HG03432 (cell line): ENCODE data around the gene FAM131B.
"Not testable (repeated sequence)": the region's sequence is repeated elsewhere in the genome, so short reads cannot be mapped to it uniquely, and the experiment has no call there.

Experiments
- ATAC-seq: cut with Tn5 transposase; IDR thresholded peaks from one replicate; pipeline ENCODE4 v1.9.1; 2021; ENCODE audit warnings: mild to moderate bottlenecking, moderate library complexity; ENCODE audit not compliant: unreplicated experiment

FAM131B gene

DNA sequence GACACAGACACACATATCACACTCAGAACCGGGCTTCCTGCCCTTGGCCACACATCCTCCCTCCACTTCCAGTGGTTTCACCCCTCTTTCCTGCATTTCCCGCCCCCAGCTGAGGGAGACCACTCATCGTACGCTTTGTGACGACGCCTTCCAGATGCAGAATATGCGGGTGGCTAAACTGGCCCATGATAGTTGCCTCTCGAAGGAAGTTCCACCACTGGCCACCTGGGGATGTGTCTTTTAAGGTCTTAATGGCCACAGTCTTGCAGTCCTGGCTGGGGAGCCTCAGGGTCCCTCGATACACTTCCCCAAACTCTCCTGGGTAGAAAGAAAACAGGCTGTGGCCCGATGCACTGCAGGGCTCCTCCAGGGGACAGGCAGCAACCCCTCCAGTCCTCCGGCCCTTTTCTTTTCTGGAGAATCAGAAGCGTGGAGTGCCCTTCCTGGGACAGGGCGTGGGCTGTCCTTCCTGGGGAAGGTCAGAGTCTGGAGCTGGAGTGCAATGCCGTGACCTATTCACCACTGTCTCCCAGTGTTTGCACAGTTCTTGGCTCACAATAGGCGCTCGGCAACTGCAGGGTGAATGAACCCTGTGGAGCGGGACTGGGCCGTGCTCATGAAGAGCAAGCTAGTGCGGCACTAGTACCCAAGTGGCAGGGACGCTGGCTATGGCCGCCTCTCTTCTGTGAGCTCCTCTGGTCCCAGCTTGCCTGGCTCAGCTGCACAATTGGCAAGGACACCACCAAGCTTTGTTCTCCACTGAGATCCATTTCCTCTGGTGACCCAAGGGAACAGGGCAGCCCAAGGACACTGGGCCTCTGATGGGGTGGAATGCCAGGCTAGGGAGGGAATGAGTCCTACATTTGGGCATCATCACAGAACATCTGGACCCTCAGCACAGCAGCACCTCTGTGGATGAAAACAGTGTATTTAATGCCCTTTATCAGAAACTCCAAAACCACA, 33.0 kb upstream of the FAM131B start:
- no peak for ATAC-seq

DNA sequence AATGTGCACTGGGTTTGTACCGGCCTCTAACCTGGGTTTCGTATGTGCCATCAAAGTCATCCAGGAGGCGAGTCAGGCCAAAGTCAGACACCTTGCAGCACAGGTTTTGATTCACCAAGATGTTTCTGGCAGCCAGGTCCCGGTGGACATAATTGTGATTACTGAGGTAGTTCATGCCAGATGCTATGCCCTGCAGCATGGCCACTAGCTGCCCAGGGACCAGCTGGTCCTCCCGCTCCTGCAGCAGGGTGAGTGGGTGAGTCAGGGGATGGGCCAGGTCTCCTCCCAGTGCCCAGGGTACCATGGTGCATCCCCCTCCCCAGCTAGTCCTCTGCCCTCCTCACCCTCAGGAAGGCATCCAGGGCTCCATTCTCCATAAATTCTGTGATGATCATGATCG, 32.3 kb upstream of the FAM131B start:
- ATAC-seq = no peak

DNA sequence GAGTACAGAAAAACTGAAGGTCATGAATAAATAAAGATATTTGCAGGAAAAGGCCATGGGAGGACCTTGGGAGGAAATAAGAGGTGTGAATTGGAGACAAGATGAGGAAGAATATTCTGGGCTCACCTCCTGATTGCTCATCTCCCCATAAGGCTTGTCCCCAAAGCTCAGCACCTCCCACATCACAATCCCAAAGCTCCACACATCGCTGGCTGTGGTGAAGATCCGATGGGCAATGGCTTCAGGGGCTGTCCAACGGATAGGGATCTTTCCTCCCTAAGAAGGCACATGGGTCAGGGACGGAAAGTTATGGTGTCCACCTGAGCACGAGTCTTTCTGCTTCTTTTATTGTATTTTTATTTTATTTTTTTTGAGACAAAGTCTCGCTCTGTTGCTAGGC, 31.6 kb upstream of the FAM131B start:
- ATAC-seq = no peak

DNA sequence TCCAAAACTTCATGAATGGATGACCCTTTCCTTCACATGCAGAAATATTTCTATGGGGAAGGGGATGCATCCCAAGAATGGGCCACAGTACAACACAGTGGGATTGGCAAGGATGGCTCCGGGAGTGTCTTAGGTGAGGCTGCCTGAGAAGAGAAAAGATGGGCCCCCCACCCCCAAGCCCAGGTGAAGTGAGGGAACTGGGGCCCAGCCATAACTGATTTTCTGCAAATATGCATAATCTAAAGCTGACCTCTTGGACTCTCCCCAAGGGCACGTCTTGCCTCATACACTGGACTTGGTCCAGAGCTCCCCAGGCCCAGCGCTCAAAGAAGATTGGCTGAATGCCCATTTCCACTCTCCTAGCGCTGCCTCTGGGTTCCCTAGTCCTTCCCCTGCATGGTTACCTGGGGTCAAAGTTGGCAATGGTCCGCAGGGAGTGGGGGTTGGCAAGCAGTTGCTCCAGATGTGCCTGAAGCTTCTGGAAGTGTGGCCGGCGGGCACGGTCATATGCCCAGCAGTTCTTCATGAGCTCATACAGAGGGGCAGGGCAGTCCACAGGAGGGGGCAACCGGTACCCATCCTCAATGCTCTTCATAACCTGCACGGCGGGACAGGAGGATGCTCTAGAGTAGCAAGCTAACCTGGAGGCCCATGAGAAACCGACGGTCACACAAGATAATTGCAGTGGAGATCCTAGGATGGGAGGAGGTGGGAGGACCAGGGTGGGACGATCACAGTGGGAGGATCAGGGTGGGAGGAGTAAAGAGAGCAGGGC, 30.9 kb upstream of the FAM131B start:
- no peak for ATAC-seq

DNA sequence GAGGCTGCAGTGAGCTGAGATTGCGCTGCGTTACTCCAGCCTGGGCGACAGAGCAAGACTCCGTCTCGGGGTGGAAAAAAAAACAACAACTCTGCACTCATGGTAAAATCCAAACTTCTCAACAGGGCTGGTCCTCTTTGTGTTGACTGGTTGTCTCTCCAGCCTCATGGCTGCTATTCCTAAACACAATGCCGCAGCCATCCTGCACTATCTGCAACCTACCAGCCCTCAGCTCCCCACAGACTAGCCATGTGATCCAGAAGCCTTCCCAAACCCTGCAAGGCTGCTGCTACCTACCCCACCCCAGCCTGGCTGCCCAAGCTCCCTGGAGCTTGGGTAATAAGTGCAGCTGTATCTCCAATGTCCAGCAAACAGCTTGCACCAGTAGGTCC, 30.4 kb upstream of the FAM131B start:
- ATAC-seq = no peak

DNA sequence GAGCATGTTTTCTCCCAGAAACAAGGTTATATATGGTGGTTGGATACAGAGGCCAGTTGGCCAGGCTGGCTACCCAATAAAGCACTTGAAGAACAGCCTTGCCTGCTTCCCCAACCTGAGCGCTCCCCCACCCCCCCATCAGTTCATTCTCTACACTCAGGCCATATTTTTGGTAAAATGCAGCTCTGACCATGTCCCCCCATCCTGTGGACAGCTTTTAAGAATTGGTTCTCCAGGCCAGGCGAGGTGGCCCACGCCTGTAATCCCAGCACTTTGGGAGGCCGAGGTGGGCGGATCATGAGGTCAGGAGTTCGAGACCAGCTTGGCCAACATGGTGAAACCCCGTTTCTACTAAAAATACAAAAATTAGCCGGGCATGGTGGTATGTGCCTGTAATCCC, 29.9 kb upstream of the FAM131B start:
- ATAC-seq = not testable (repeated sequence)

DNA sequence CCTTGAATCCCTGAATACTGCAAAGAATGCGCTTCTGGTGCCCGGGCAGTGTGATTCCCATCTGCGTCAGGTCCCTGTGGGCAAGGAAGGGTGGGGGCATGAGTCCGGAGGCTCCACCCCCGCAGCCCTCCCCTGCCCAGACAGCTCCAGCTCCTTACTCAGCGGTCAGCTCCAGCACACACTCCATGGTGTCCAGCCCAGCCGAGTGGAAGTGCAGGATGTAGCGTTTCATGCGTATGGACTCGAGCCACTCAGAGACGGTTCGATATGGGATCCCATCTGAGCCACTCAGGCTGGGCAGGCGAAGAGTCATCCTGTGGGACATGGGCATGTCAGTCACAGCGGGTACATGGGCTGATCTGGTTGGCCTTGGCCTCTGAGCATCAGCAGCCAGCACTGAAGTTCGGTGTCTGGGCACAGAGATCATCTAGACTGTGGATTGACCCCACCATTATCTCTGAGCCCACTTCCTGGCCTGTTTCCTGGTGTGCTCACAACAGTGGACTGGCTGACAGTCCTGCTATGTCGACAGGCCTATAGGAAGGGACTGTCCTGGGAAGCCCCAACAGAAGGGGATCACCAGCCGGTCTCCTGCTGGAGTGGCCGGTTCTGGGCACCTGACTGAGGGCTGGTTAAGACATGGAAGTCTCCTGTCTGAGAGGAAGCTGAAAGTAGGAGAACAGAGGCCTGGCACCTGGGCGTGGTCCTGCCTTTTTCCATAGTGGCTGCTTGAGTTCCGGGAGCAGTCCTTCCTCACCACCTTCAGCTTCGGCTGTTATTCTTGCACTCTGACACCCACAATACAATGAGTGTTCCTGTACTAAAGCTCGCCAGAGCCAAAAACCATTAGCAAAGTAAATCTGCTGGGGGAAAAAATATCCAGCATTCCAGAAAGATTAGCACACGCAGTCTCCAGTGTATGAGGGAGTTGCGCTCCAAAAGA, 29.2 kb upstream of the FAM131B start:
- ATAC-seq = no peak

DNA sequence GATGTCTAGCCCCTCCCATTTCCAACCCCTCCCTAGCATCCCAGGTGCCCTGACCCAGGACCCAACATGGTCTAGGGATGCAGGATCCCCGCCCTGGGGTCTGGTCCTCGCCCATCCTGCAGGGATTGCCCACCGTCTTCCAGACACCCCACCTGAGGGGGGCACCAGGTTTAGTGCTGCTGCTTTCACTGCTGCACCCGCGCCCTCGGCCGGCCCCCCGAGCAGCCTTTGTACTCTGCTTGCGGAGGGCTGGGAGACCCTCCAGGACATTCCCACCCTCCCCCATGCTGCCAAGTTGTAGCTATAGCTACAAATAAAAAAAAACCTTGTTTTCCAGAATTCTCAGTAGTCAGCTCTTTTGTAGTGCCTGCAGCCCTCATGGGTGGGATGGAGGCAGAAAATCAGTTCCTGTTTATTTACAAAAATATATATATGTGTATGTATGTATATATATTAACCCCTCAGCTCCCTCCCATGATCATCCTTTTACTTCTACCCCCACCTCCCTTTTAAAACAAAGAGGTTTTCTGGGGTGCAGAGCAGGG, 28.3 kb upstream of the FAM131B start:
- no peak for ATAC-seq

DNA sequence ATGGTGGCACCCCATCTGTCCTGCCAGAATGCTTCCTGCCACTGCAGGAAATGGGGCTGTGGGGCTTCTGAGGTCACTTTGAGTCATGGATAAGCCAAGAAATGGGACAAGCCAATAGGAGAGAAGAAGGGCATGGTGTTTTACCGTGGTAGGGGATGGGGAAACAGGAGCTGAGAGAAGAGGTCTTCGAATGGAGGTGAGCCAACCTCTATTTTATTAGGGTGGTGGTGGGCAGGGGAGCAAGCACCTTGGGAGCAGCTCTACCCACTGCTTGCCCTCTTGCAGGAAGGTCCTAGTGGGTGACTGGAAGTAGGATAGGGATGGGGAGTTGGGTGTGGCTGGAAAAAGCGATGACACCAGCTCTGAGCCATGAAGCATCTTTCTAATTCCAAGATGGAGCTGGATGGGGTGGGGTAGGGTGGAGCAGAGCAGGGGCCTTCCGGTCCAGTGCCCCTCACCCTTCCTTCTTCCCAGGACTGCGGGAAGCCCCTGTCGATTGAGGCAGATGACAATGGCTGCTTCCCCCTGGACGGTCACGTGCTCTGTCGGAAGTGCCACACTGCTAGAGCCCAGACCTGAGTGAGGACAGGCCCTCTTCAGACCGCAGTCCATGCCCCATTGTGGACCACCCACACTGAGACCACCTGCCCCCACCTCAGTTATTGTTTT, 27.7 kb upstream of the FAM131B start:
- no peak for ATAC-seq

DNA sequence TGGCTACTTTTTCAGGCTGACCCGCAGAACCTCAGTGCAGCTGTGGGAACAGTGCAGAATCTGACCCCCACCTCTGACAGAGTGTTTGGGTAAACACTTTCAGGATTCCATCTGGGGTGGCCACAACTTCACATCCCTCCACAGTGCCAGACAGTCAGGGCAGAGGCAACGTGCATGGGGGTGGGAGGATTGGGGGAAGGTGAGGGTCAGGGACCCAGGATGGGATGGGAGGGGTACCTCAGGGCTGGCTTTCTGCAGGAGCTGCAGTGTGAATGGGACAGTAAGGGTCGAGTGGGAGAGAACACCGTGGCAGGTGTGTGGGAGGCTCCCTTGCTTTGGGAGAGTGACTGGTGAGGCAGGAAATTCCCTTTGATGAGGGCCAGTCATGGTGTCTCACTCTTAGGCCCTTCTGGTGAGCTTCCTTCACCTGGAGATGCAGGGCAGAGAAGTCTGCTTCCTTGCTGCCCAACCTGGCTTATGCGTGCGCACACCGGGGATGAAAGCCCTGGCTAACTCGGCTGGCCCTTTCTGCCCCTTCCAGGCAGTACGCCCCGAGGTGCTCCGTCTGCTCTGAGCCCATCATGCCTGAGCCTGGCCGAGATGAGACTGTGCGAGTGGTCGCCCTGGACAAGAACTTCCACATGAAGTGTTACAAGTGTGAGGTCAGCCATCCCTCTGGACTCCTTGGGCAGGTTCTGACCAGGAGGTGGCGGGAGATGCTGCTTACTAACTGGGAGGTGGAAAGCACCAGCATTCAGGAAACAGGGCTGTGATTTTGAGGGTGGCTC, 27.0 kb upstream of the FAM131B start:
- no peak for ATAC-seq

DNA sequence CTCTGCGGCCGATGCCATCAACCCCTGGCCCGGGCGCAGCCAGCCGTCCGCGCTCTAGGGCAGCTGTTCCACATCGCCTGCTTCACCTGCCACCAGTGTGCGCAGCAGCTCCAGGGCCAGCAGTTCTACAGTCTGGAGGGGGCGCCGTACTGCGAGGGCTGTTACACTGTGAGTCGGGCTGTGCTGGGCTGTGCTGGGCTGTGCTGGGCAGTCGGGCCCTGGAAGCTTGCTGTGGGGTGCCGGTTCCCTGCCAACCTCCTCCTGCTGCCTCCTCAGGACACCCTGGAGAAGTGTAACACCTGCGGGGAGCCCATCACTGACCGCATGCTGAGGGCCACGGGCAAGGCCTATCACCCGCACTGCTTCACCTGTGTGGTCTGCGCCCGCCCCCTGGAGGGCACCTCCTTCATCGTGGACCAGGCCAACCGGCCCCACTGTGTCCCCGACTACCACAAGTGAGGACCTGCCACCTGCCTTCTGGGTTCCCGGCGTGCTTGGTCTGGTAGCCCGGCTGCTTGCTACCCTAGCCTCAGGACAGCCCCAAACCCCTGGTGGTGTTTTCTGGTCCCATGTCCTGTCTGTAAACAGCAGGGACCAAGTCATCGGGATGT, 26.1 kb upstream of the FAM131B start:
- no peak for ATAC-seq

DNA sequence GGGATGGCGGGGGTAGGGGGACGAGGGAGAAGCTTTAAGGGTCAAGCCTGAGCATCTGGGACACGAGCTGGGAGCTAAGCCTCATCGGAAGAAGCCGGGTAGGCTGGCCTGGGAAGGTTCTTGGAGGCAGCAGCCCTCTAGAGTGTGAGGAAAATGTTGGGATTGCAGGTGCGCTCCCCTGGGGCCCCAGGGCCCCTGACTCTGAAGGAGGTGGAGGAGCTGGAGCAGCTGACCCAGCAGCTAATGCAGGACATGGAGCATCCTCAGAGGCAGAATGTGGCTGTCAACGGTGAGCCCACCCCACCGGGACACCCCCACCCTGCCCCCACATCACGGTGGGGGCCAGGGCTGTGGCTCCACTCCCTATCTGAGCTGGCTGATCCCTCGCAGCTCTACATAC, 25.5 kb upstream of the FAM131B start:
- no peak for ATAC-seq

DNA sequence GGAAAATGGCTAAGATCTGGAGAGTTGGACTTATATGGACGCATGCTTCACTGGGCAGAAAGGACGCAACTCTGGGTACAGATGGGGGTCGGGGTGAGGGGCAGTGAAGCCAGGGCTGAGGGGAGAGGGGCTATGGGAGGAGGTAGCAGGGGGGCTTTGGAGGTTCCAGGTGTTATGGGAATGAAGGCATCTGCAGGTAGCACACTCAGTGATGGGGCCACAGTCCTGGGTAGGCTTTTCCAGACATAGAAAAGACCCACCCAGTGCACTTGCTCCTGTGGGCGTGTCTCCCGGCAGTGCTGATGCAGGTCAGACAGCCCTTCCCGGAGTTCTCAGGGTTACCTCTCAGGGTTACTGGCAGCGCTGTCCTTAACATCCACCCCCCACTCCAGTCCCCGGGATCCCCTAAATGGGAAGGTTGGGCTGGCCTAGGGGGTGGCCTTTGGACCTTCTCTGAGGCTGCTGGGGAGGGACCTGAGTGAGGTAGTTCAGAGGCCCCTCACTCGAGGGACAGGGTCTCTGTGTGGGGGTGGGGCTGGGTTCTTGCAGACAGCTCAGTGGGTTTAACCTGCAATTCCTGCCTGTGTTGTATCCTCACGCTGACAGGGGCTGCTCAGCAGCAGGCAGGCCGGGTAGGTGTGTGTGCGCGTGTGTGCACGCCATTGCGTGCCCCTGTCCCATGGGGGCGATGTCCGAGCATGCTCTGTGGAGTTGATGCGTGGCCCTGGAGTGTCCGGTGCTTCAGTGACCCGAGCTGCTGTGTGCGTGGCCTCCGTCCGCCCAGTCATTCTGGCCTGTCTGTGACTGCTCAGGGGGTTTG, 24.9 kb upstream of the FAM131B start:
- ATAC-seq = no peak

DNA sequence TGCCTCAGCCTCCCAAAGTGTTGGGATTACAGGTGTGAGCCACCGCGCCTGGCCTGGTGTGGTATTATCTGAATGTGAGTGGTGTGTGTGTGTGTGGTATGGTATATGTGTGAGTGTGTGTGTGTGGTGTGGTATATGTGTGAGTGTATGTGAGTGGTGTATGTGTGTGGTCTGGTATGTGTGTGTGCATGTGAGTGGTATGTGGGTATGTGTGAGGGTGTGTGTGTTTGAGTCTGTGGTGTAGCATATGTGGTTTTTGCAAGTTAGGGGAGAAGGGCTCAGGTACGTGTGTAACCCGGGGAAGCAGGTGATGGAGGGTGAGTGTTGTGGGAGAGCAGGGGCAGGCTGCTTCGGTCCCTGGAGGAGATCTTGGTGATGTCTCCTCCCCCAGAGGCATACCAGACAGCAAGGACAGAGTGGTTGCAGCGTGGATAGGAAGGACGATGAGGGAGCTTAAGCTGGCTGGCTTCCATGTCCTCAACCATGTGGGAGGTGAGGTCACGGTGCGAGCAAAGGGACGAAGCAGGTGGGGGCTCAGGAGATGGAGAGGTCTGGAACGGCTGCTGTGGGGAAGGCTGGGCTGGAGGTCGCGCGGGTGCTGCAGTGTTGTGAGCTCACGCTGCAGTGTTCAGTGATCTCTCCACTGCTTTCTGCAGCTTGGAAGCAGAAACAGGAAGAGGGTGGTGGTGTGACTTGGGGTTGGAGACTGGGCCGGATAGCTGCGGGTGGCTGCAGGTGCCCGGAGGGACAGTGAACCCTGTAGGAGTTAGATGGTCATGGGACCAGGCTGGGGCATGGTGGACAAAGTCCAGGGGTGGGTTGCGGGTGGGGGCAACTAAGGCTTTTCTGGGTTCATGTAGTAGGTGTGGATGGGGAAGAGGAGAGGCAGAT, 23.6 kb upstream of the FAM131B start:
- ATAC-seq = peak; percentile 61

DNA sequence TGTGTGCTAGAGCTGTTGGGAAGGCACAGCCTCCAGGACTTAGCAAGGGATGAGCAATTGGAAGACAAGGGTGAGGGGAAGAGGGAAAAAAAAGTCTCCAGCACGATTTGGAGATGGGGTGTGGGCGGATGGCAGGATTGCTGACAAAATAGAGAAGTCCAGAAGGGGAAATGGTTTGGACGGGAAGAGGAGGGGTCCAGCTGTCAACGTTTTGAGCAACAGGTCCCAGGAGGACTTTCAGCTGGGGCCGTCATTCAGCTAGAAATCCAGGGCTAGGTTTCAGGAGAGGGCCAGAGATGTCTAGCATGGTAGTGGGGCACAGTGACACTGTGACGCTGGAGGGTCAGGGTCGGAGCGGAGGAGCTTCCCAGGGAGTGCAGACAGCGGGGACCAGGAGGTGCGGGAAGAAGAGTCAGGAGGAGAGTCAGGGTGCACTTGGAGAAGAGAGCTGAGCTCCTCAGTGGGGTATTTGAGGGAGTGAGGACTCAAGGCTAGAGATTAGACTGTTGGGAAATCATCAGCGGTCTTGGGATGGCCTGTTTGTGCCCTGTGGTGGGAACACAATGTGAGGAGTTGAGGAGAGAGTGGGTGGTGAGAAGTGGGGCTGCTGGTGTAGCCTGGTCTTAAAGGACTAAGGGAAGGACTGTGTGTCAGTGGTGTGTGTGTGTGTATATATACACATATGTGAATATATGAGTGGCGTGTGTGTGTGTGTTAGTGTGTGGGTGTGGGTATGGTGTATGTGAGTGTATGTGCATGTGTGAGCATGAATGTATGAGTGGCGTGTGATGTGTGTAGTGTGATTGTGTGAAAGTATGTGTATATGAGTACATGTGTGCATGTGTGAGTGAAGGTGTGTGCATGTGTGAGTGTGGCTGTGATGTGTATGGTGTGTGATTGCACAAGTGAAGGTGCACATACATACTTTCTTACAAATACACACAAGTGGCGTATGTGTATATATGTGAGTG, 22.4 kb upstream of the FAM131B start:
- no peak for ATAC-seq

DNA sequence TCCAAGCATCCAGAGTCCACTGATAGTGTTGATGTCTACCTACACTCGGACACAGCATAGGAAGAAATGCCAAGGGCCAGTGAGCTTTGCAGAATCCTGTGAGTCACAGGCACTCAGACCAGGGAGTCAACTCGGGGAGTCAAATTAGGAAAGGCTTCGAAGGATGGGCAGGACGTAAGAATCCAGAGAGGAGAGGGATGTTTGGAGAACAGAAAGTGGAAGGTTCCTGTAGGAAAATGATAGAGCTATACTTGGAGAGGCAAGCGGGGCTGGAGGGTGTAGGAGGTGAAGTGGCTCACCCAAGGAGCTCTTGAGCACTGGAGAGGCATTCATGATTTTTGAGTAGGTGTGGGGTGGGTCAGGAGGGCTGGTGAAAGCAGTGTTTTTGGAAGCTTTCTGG, 21.6 kb upstream of the FAM131B start:
- ATAC-seq = no peak
